Measurements from ENCODE around the gene NAALADL2. TPM values are rescaled to one million over a fixed set of nuclear protein-coding genes. Genes with fewer than 3 reads are reported as not detected.

Gene NAALADL2
- total RNA-seq, 1 experiment from 2014 or later = 2.7 TPM

- H3K27me3 ChIP-seq (ENCODE audit: control insufficient read depth, insufficient read depth, low read length) = no peaks in the 10 kb centered on the region
- H3K36me3 ChIP-seq (ENCODE audit: control insufficient read depth, insufficient read depth, low read length) = no peaks in the 10 kb centered on the region
- no TSS peak for BruUV-seq (replicated peaks)
- in situ Hi-C loops (cut with HindIII; ENCODE audit: low pct_unique_long_range_greater_than_20kb, low sequenced_read_pairs) = no loop called here
- H3K4me3 ChIP-seq (ENCODE audit: low read depth in 2 of 2, low read length in 2 of 2) = no peak overlapping the region
- intact Hi-C loops (cut with micrococcal nuclease; ENCODE audit: unreplicated experiment) = no loop called here
- DNase-seq (ENCODE audit: low read depth, low spot score) = no peak
- H3K27ac ChIP-seq (ENCODE audit: low read length) = no peak overlapping the region
- CTCF ChIA-PET = no interaction called here
- POLR2A ChIA-PET = no interaction called here
- no peaks in the 10 kb centered on the region for H3K9me3 ChIP-seq (ENCODE audit: control insufficient read depth, insufficient read depth, low read depth, low read length)
- ATAC-seq = no peak
- no peaks in the 10 kb centered on the region for H3K4me1 ChIP-seq (ENCODE audit: control insufficient read depth, insufficient read depth, low read length)
- TF ChIP-seq REST (IDR thresholded peaks at IDR 0.05; ENCODE audit: insufficient read depth in 1 of 2, low read depth in 2 of 2, low read length in 1 of 2) = no peak
- no peak for TF ChIP-seq TCF7L2 (IDR thresholded peaks at IDR 0.05; ENCODE audit: low read depth, low read length)
- TF ChIP-seq POLR2AphosphoS5 (IDR thresholded peaks at IDR 0.05; ENCODE audit: low read depth, low read length) = no peak
- no peak for TF ChIP-seq CTCF (IDR thresholded peaks at IDR 0.05)
- TF ChIP-seq SIN3A (IDR thresholded peaks at IDR 0.05; ENCODE audit: borderline replicate concordance, insufficient read depth, low read depth, low read length) = no peak
Measured at GRCh38 chr3:175258763-175259162, 399.6 kb downstream of the NAALADL2 start.

DNA sequence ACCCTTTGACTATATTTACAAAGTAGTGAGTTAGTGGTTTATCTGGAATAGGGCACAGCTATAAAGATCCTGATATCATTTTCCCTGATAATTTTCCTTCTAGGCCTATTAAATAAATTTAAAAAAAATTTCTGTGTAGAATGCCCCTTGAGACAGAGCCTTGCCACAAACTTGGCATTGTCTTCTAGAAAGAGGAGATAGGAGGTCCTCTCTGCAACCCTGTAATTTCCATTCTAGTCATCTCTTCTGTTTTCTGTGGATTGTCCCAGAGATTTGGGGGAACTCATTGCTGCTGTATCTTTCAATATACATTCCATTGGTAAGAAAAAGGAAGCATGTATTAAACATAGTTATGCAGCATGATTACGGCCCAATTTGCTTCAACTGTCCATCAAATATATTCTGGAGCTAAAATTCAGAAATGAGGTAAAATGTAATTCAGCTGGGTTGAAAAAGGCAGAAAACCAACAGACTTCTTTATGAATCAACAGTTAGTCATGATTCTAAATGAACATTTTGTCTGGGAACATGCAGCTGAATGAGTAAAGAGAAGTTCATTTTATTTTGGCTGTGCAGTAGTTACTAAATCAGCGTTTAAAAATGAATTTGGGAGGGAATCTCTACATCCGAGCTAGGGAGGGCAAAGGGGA lies 401.1 kb downstream of the NAALADL2 start:
- Histone ChIP-seq H3K9me3 (ENCODE audit: control insufficient read depth, insufficient read depth, low read depth, low read length) (no peaks in the 10 kb centered on the region), H3K27me3 (ENCODE audit: control insufficient read depth, insufficient read depth, low read length) (no peaks in the 10 kb centered on the region), H3K4me1 (ENCODE audit: control insufficient read depth, insufficient read depth, low read length) (no peaks in the 10 kb centered on the region), H3K36me3 (ENCODE audit: control insufficient read depth, insufficient read depth, low read length) (no peaks in the 10 kb centered on the region), H3K27ac (ENCODE audit: low read length) (no peak overlapping the region), H3K4me3 (ENCODE audit: low read depth in 2 of 2, low read length in 2 of 2) (no peak overlapping the region)
- ChIA-PET POLR2A (no interaction called here), CTCF (no interaction called here)
- BruUV-seq (replicated peaks) = no TSS peak
- DNase-seq (ENCODE audit: low read depth, low spot score) (no peak), ATAC-seq (no peak)
- TF ChIP-seq TCF7L2 (IDR thresholded peaks at IDR 0.05; ENCODE audit: low read depth, low read length) (no peak), SIN3A (IDR thresholded peaks at IDR 0.05; ENCODE audit: borderline replicate concordance, insufficient read depth, low read depth, low read length) (no peak), POLR2AphosphoS5 (IDR thresholded peaks at IDR 0.05; ENCODE audit: low read depth, low read length) (no peak), REST (IDR thresholded peaks at IDR 0.05; ENCODE audit: insufficient read depth in 1 of 2, low read depth in 2 of 2, low read length in 1 of 2) (no peak), CTCF (IDR thresholded peaks at IDR 0.05) (no peak)
- in situ Hi-C loops (cut with HindIII; ENCODE audit: low pct_unique_long_range_greater_than_20kb, low sequenced_read_pairs) = no loop called here
- intact Hi-C loops (cut with micrococcal nuclease; ENCODE audit: unreplicated experiment) = no loop called here
